Measurements from ENCODE around the gene TMPRSS13.

GRCh38 chr11:117924631-117925170 lies 4.5 kb downstream of the TMPRSS13 start:
- TF ChIP-seq CTCF (IDR thresholded peaks at IDR 0.05), result no peak
- TF ChIP-seq POLR2A (IDR thresholded peaks at IDR 0.05), result no peak
